Measurements from ENCODE around the gene JPH4. TPM values are rescaled to one million over a fixed set of nuclear protein-coding genes. Genes with fewer than 3 reads are reported as not detected.

The JPH4 gene
- total RNA-seq (2022; extraction: Qiagen RNA extraction; ENCODE audit: low read depth): 0.05 to 0.07 TPM in 2 of 5 replicates, not detected in the others

GRCh38 chr14:23578560-23579310 is at the start of gene JPH4:
TSS of gene JPH4 (minus strand) at chr14:23578790. CDS start at chr14:23577453, 1,337 bp downstream.

GRCh38 chr14:23567186-23568020 is 11.2 kb downstream of the JPH4 start, which contains the start of gene AP1G2:
TSS of gene AP1G2 (minus strand) at chr14:23567791. CDS start at chr14:23567314, 477 bp downstream.

DNA sequence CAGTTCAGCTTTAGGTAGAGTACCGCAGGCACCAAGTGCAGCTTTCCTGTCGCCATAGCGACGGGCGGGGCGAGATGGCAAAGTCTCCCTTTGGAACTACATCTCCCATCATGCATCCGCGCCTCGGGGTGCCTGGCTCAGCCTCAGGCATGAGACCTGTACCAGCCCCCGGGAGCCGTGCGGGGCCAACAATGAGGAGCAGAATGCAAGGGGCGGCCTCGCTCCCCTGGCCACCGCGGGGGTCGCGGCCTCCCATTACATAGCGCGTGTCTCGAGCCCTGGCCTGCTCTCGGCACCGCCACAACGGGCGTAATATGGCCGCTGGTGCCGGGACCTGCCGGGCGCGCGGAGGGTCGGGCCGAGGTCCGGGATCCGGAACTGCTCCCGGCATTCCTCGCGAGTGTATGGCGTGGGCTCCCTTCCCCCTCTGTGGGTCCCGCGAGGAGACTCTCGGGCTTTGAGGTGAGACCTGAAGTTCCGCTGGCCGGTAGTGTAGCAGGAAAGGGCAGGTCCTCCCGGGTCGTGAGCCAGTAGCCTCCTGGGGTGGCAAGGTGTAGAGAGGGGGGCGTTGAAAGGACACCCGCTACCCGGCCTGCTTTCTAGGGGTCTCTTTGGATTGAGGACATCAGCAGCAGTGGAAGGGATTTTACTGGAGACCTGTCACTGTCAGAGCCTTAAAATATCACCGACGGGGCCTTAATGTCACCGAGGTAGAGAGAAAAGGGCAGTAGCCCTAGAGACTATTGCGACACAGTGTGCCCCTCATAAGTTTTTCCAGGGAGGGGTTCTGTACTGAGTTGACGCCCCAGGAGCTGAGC is 22.5 kb downstream of the JPH4 start, which contains the start of gene THTPA:
Gene THTPA, plus strand, starts transcription at position 390 of the 818 bp plus-strand sequence. CDS start 487 bp downstream, outside the sequence.

GRCh38 chr14:23551266-23552028 is 27.1 kb downstream of the JPH4 start, which contains the start of gene ZFHX2:
TSS of gene ZFHX2 (minus strand) at chr14:23551765. CDS start at chr14:23535325, 16,440 bp downstream.

Other genes starting within 250 kb of the JPH4 start
- 5.8 to 7.9 TPM (median 6.6 TPM) in 5 replicates for gene SLC22A17, start 225.9 kb downstream of the JPH4 start, total RNA-seq (2022; extraction: Qiagen RNA extraction; ENCODE audit: low read depth)
- not detected in 5 replicates for gene EFS, start 213.6 kb downstream of the JPH4 start, total RNA-seq (2022; extraction: Qiagen RNA extraction; ENCODE audit: low read depth)
- gene IL25, start 206.0 kb downstream of the JPH4 start, total RNA-seq (2022; extraction: Qiagen RNA extraction; ENCODE audit: low read depth): not detected in 5 replicates
- not detected in 5 replicates for gene CMTM5, start 201.7 kb downstream of the JPH4 start, total RNA-seq (2022; extraction: Qiagen RNA extraction; ENCODE audit: low read depth)
- not detected in 5 replicates for gene MYH6, start 170.5 kb downstream of the JPH4 start, total RNA-seq (2022; extraction: Qiagen RNA extraction; ENCODE audit: low read depth)
- not detected in 5 replicates for gene MYH7, start 143.1 kb downstream of the JPH4 start, total RNA-seq (2022; extraction: Qiagen RNA extraction; ENCODE audit: low read depth)
- gene NGDN, start 109.1 kb downstream of the JPH4 start, total RNA-seq (2022; extraction: Qiagen RNA extraction; ENCODE audit: low read depth): 64.5 to 68.9 TPM (median 66.7 TPM) in 5 replicates
- gene ZFHX2, start 27.0 kb downstream of the JPH4 start, total RNA-seq (2022; extraction: Qiagen RNA extraction; ENCODE audit: low read depth): 0.36 to 1.7 TPM (median 1.5 TPM) in 5 replicates
- gene THTPA, start 22.5 kb downstream of the JPH4 start, total RNA-seq (2022; extraction: Qiagen RNA extraction; ENCODE audit: low read depth): 12.8 to 14.9 TPM (median 13.5 TPM) in 5 replicates
- 36.8 to 56.9 TPM (median 49.3 TPM) in 5 replicates for gene AP1G2, start 11.0 kb downstream of the JPH4 start, total RNA-seq (2022; extraction: Qiagen RNA extraction; ENCODE audit: low read depth)
- gene DHRS2, start 57.6 kb upstream of the JPH4 start, total RNA-seq (2022; extraction: Qiagen RNA extraction; ENCODE audit: low read depth): 6.1 to 10.3 TPM (median 7.8 TPM) in 5 replicates